ENCODE data around the gene SCARB1. TPM values are rescaled to one million over a fixed set of nuclear protein-coding genes. Genes with fewer than 3 reads are reported as not detected.
A peak's percentile ranks its signal among the peaks of the same experiment; 100 is the strongest.

The SCARB1 gene
- total RNA-seq, 1 donor: 9.4 TPM

- Histone ChIP-seq H4K20me1 (ENCODE audit: insufficient read depth, low read length) (no peaks in the 10 kb centered on the region), H2AFZ (ENCODE audit: low read length) (no peak overlapping the region), H3K27ac (ENCODE audit: low read depth, low read length) (no peak overlapping the region), H3K4me3 (ENCODE audit: insufficient read depth, low read length) (no peak overlapping the region), H3K79me2 (ENCODE audit: insufficient read depth, low read length) (no peaks in the 10 kb centered on the region), H3K4me2 (ENCODE audit: insufficient read depth, low read length) (no peak overlapping the region), H3K27me3 (ENCODE audit: insufficient read depth, low read length) (no peaks in the 10 kb centered on the region), H3K9me3 (ENCODE audit: low read depth, low read length) (no peaks in the 10 kb centered on the region), H3K4me1 (ENCODE audit: insufficient read depth, low read length) (peaks cover 25% of the 10 kb centered on the region), H3K36me3 (ENCODE audit: insufficient read depth, low read length) (no peaks in the 10 kb centered on the region)
- no peak for DNase-seq (ENCODE audit: insufficient read length, low spot score, missing footprints)
- no peak for TF ChIP-seq CTCF (IDR thresholded peaks at IDR 0.05; ENCODE audit: extremely low read depth, low read depth, low read length)
Observed at GRCh38 chr12:124778411-124778810, 85.3 kb downstream of the SCARB1 start.

GRCh38 chr12:124777399-124778372 is 86.0 kb downstream of the SCARB1 start:
- peaks cover 25% of the 10 kb centered on the region for H3K4me1 ChIP-seq (ENCODE audit: insufficient read depth, low read length)
- H3K27ac ChIP-seq (ENCODE audit: low read depth, low read length): no peak overlapping the region
- no peak for TF ChIP-seq CTCF (IDR thresholded peaks at IDR 0.05; ENCODE audit: extremely low read depth, low read depth, low read length)
- no peak overlapping the region for H3K4me3 ChIP-seq (ENCODE audit: insufficient read depth, low read length)
- H3K36me3 ChIP-seq (ENCODE audit: insufficient read depth, low read length): no peaks in the 10 kb centered on the region
- no peaks in the 10 kb centered on the region for H3K27me3 ChIP-seq (ENCODE audit: insufficient read depth, low read length)
- H3K79me2 ChIP-seq (ENCODE audit: insufficient read depth, low read length): no peaks in the 10 kb centered on the region
- H3K9me3 ChIP-seq (ENCODE audit: low read depth, low read length): no peaks in the 10 kb centered on the region
- DNase-seq (ENCODE audit: insufficient read length, low spot score, missing footprints): no peak
- H3K4me2 ChIP-seq (ENCODE audit: insufficient read depth, low read length): no peak overlapping the region
- H2AFZ ChIP-seq (ENCODE audit: low read length): no peak overlapping the region
- H4K20me1 ChIP-seq (ENCODE audit: insufficient read depth, low read length): no peaks in the 10 kb centered on the region

GRCh38 chr12:124776125-124776513 is 87.5 kb downstream of the SCARB1 start:
- no peak for DNase-seq (ENCODE audit: insufficient read length, low spot score, missing footprints)
- Histone ChIP-seq H4K20me1 (ENCODE audit: insufficient read depth, low read length) (no peaks in the 10 kb centered on the region), H3K4me1 (ENCODE audit: insufficient read depth, low read length) (peaks cover 31% of the 10 kb centered on the region), H3K36me3 (ENCODE audit: insufficient read depth, low read length) (no peaks in the 10 kb centered on the region), H3K27me3 (ENCODE audit: insufficient read depth, low read length) (peaks cover 2% of the 10 kb centered on the region), H3K4me3 (ENCODE audit: insufficient read depth, low read length) (no peak overlapping the region), H3K27ac (ENCODE audit: low read depth, low read length) (no peak overlapping the region), H3K79me2 (ENCODE audit: insufficient read depth, low read length) (no peaks in the 10 kb centered on the region), H3K9me3 (ENCODE audit: low read depth, low read length) (no peaks in the 10 kb centered on the region), H3K4me2 (ENCODE audit: insufficient read depth, low read length) (no peak overlapping the region), H2AFZ (ENCODE audit: low read length) (no peak overlapping the region)
- TF ChIP-seq CTCF (IDR thresholded peaks at IDR 0.05; ENCODE audit: extremely low read depth, low read depth, low read length): no peak

GRCh38 chr12:124774462-124775167 is 89.0 kb downstream of the SCARB1 start:
- peak overlapping the region; percentile 67 for H3K27ac ChIP-seq (ENCODE audit: low read depth, low read length)
- peak overlapping the region; percentile 66 for H2AFZ ChIP-seq (ENCODE audit: low read length)
- no peaks in the 10 kb centered on the region for H4K20me1 ChIP-seq (ENCODE audit: insufficient read depth, low read length)
- peak overlapping the region; percentile 89 for H3K4me2 ChIP-seq (ENCODE audit: insufficient read depth, low read length)
- peak overlapping the region; percentile 63 for H3K4me3 ChIP-seq (ENCODE audit: insufficient read depth, low read length)
- H3K36me3 ChIP-seq (ENCODE audit: insufficient read depth, low read length): no peaks in the 10 kb centered on the region
- peak; percentile 90 for DNase-seq (ENCODE audit: insufficient read length, low spot score, missing footprints)
- no peak for TF ChIP-seq CTCF (IDR thresholded peaks at IDR 0.05; ENCODE audit: extremely low read depth, low read depth, low read length)
- peaks cover 31% of the 10 kb centered on the region for H3K4me1 ChIP-seq (ENCODE audit: insufficient read depth, low read length)
- H3K9me3 ChIP-seq (ENCODE audit: low read depth, low read length): no peaks in the 10 kb centered on the region
- H3K79me2 ChIP-seq (ENCODE audit: insufficient read depth, low read length): no peaks in the 10 kb centered on the region
- peaks cover 7% of the 10 kb centered on the region for H3K27me3 ChIP-seq (ENCODE audit: insufficient read depth, low read length)

All from osteoblast (primary cell).